Tibial artery (tissue), 4 donors: ENCODE results near the gene MAFF.

Source experiments
- DNase-seq, 2 donors: peaks; one replicate each; pipeline ENCODE4 v3.0.0-alpha.2; 2019
- H3K27ac ChIP-seq, 2 donors: fragments of 200-600 bp; sonication (generic) in 1 of 2; 1 replicate in 1 of 2; 2 replicates in 1 of 2; pipeline ENCODE4 v1.5.1; 2018 to 2019; ENCODE audit warnings: mild to moderate bottlenecking in 1 of 2
- H3K27me3 ChIP-seq, 2 donors: fragments of 200-600 bp; sonication (generic) in 1 of 2; one replicate each; pipeline versions ENCODE4 v1.5.1 to v1.6.0; 2016 to 2019
- H3K36me3 ChIP-seq, 3 donors: fragments of 200-600 bp; sonication (generic) in 2 of 3; one replicate each; pipeline ENCODE4 v1.5.1; 2016 to 2019; ENCODE audit warnings: mild to moderate bottlenecking in 2 of 3
- H3K4me1 ChIP-seq, 4 donors: fragments of 200-600 bp; sonication (generic) in 2 of 4; 1 replicate in 3 of 4; 2 replicates in 1 of 4; pipeline ENCODE4 v1.5.1; 2016 to 2019
- H3K4me3 ChIP-seq, 2 donors: fragments of 200-600 bp; sonication (generic) in 1 of 2; 1 replicate in 1 of 2; 2 replicates in 1 of 2; pipeline ENCODE4 v1.5.1; 2018 to 2019; ENCODE audit warnings: mild to moderate bottlenecking in 2 of 2
- H3K9me3 ChIP-seq, 3 donors: fragments of 200-600 bp; sonication (generic) in 1 of 3; one replicate each; pipeline ENCODE4 v1.5.1; 2016 to 2019
- CTCF ChIP-seq, 2 experiments: fragments of 200-600 bp in 1 of 2; fragments of 450-650 bp in 1 of 2; IDR thresholded peaks; one replicate each; pipeline ENCODE4 v1.5.1; 2017 to 2019; ENCODE audit warnings: antibody characterized with exemption in 2 of 2, mild to moderate bottlenecking in 1 of 2, moderate library complexity in 1 of 2
- intact Hi-C: fragments of 100-400 bp; cut with DNase I; formaldehyde crosslinking; loops from one replicate; pipeline ENCODE4 v1.15.0; 2023; ENCODE audit warnings: low total_unique reads

MAFF gene

GRCh38 chr22:38180841-38181452 is 20.8 kb upstream of the MAFF start:
- intact Hi-C loops: no loop called here

GRCh38 chr22:38181453-38182200 is 20.2 kb upstream of the MAFF start, which contains the start of gene PLA2G6:
PLA2G6 (minus strand) TSS chr22:38181830; CDS start chr22:38169426, 12,404 bp downstream.
- Histone ChIP-seq H3K4me1 (peaks cover 0 to 32% (median 20%) of the 10 kb centered on the region in 4 donors), H3K27ac (peak within 1 kb of the TSS; percentile 80 to 88), H3K4me3 (peak within 1 kb of the TSS; percentile 54 to 64), H3K36me3 (no peaks in the 10 kb centered on the region), H3K27me3 (no peaks in the 10 kb centered on the region), H3K9me3 (no peaks in the 10 kb centered on the region)
- intact Hi-C loops: no loop called here
- DNase-seq: peak; percentile 98 to 100
- no peak for TF ChIP-seq CTCF (IDR thresholded peaks at IDR 0.05)

More at GRCh38 chr22:38180841-38181452, 20.8 kb upstream of the MAFF start:
- H3K27ac ChIP-seq: peak overlapping the region; percentile 80 to 88
- H3K27me3 ChIP-seq: no peaks in the 10 kb centered on the region
- TF ChIP-seq CTCF (IDR thresholded peaks at IDR 0.05): no peak
- H3K4me3 ChIP-seq: peak overlapping the region; percentile 54 to 64
- peak; percentile 59 to 82 for DNase-seq
- H3K9me3 ChIP-seq: no peaks in the 10 kb centered on the region
- H3K36me3 ChIP-seq: no peaks in the 10 kb centered on the region
- peaks cover 0 to 39% (median 21%) of the 10 kb centered on the region in 4 donors for H3K4me1 ChIP-seq

- Histone ChIP-seq H3K27ac (no peak overlapping the region), H3K4me1 (peaks cover 0 to 15% (median 9%) of the 10 kb centered on the region in 4 donors), H3K36me3 (no peaks in the 10 kb centered on the region), H3K27me3 (no peaks in the 10 kb centered on the region), H3K4me3 (no peak overlapping the region), H3K9me3 (no peaks in the 10 kb centered on the region)
- intact Hi-C loops: no loop called here
- no peak for TF ChIP-seq CTCF (IDR thresholded peaks at IDR 0.05)
- no peak for DNase-seq
Observed at GRCh38 chr22:38184788-38185187, 17.0 kb upstream of the MAFF start.

GRCh38 chr22:38186429-38186828 is 15.4 kb upstream of the MAFF start:
- H3K9me3 ChIP-seq: no peaks in the 10 kb centered on the region
- intact Hi-C loops: no loop called here
- H3K4me1 ChIP-seq: peaks cover 0 to 2% (median 0%) of the 10 kb centered on the region in 4 donors
- no peaks in the 10 kb centered on the region for H3K36me3 ChIP-seq
- TF ChIP-seq CTCF (IDR thresholded peaks at IDR 0.05): no peak
- DNase-seq: no peak
- no peaks in the 10 kb centered on the region for H3K27me3 ChIP-seq
- H3K27ac ChIP-seq: no peak overlapping the region
- H3K4me3 ChIP-seq: no peak overlapping the region

- H3K27me3 ChIP-seq: no peaks in the 10 kb centered on the region
- no peak for DNase-seq
Observed at GRCh38 chr22:38187413-38188212, 14.2 kb upstream of the MAFF start.

More at GRCh38 chr22:38187413-38188212, 14.2 kb upstream of the MAFF start:
- peaks cover 0 to 11% (median 0%) of the 10 kb centered on the region in 4 donors for H3K4me1 ChIP-seq
- no peak for TF ChIP-seq CTCF (IDR thresholded peaks at IDR 0.05)
- H3K27ac ChIP-seq: no peak overlapping the region
- no peak overlapping the region for H3K4me3 ChIP-seq
- H3K36me3 ChIP-seq: no peaks in the 10 kb centered on the region
- intact Hi-C loops: no loop called here
- H3K9me3 ChIP-seq: no peaks in the 10 kb centered on the region
